Measurements from ENCODE around the gene TTC23L.

GRCh38 chr5:34929134-34929719 is 90.3 kb downstream of the TTC23L start, which contains the start of gene DNAJC21:
- no peak for TF ChIP-seq CTCF (IDR thresholded peaks at IDR 0.05)
- no peak for TF ChIP-seq EP300 (IDR thresholded peaks at IDR 0.05)

All from gastroesophageal sphincter (tissue), 3 donors.